Transverse colon (tissue), 3 donors: Measurements from ENCODE around the gene ACSS2.

ENCODE experiments used
- POLR2A ChIP-seq: fragments of 450-650 bp; IDR thresholded peaks from one replicate; pipeline ENCODE4 v1.6.1; 2016; ENCODE audit warnings: antibody characterized with exemption, mild to moderate bottlenecking, moderate library complexity
- TF ChIP-seq, protein P1 (sequence below), 5 experiments: fragments of 200-600 bp in 3 of 5; fragments of 450-650 bp in 2 of 5; sonication (generic) in 3 of 5; IDR thresholded peaks; 1 replicate in 2 of 5; 2 replicates in 3 of 5; pipeline ENCODE4 v1.5.1; 2016 to 2017; ENCODE audit warnings: antibody characterized with exemption in 5 of 5, inconsistent platforms in 3 of 5, mild to moderate bottlenecking in 2 of 5, moderate library complexity in 1 of 5

DNA sequence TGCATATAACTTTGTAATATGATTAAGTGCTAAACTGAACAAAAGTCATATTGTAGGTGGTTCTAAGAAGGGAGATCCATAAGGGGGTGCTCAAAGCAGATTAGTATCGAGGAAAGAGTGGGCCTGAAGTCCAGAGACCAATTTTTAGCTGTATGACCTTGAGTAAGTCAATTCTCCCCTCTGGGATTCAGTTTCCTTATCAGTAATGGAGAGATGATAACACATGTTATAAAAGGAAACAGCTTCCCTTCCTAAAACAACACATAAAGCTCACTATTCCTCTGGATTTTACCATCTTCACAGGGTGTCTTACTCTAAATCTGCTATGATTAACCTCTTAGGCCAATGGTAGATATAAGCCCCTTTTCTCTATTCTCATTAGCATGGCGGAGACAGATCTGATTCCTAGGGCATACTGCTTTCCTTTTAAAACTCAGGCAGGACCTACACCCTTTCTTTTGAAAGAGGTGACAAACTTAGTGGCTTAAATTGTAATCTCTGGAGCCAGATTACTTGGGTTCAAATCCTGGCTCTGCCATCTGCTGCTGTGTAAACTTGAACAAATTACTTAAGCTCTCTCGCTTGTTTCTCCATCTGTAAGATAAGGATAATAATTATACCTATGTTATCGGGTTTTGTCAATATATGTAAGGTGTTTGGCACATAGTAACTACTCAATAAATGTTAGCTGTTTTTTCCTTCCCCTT is 39.5 kb downstream of the ACSS2 start:
- TF ChIP-seq, protein P1, sequence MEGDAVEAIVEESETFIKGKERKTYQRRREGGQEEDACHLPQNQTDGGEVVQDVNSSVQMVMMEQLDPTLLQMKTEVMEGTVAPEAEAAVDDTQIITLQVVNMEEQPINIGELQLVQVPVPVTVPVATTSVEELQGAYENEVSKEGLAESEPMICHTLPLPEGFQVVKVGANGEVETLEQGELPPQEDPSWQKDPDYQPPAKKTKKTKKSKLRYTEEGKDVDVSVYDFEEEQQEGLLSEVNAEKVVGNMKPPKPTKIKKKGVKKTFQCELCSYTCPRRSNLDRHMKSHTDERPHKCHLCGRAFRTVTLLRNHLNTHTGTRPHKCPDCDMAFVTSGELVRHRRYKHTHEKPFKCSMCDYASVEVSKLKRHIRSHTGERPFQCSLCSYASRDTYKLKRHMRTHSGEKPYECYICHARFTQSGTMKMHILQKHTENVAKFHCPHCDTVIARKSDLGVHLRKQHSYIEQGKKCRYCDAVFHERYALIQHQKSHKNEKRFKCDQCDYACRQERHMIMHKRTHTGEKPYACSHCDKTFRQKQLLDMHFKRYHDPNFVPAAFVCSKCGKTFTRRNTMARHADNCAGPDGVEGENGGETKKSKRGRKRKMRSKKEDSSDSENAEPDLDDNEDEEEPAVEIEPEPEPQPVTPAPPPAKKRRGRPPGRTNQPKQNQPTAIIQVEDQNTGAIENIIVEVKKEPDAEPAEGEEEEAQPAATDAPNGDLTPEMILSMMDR (IDR thresholded peaks at IDR 0.05) = no peak
- TF ChIP-seq POLR2A = no peak
